ENCODE measurements around the gene C1orf159. TPM values are rescaled to one million over a fixed set of nuclear protein-coding genes. Genes with fewer than 3 reads are reported as not detected.

Gene C1orf159
- 10 to 100 TPM; 14.0 to 32.0 (median 22.7) TPM for total RNA-seq

DNA sequence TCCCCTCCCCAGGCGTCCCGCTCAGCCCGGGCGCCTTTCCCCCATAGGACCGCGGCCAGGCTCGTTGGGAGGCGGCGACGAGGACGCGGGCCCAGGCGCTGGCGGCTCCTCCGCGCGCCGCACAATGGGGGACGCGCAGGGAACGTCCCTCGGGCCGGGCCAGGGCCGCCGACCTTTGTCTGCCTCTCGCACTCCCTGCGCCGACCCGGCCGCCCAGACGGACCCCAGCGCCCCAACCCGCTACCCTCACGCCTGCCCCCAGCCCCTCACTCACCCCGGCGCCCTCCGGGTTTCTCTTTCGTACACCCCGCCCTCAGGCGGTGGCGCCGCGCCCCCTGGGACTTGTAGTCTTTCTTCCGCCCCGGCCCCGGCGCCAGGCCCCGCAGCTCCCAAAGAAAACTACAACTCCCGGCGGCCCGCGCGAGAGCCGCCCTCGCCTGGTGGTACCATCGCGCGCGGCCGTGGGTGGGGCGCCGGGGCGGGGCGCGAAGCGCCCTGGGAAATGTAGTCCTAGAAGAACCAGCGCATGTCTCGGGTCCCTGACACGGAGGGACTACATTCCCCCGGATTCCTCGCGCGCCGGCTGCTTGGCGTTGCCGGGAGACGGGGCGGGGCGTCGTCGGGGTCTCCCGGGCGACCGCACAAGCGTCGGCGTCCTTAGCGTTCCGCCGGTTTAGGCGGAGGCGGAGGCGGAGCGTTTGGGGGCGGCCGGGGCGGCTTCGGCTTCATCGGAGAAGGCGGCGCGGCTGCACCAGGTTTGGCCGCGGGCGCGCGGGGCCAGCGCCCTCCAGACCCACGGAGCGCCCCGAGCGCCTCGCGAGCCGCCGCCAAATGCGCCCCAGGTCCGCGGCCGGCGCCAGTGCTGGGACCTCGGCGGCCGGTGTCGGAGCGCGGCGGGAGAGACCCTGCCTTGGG is at the start of gene C1orf159:
C1orf159 (minus strand) TSS at position 304 of the 915 bp plus-strand sequence. CDS start 24,546 bp downstream, outside the sequence.
- Histone ChIP-seq H3K4me3 (peak within 1 kb of the TSS; percentile 91 to 100 (median 96)), H3K27ac (peak within 1 kb of the TSS; percentile 79 to 82 (median 80)), H3K36me3 (no peaks in the 10 kb centered on the region), H3K4me1 (peaks cover 0 to 18% (median 4%) of the 10 kb centered on the region in 4 donors), H3K27me3 (no peaks in the 10 kb centered on the region), H3K9me3 (peaks cover 0 to 6% (median 3%) of the 10 kb centered on the region in 4 donors)
- TF ChIP-seq, protein P1, sequence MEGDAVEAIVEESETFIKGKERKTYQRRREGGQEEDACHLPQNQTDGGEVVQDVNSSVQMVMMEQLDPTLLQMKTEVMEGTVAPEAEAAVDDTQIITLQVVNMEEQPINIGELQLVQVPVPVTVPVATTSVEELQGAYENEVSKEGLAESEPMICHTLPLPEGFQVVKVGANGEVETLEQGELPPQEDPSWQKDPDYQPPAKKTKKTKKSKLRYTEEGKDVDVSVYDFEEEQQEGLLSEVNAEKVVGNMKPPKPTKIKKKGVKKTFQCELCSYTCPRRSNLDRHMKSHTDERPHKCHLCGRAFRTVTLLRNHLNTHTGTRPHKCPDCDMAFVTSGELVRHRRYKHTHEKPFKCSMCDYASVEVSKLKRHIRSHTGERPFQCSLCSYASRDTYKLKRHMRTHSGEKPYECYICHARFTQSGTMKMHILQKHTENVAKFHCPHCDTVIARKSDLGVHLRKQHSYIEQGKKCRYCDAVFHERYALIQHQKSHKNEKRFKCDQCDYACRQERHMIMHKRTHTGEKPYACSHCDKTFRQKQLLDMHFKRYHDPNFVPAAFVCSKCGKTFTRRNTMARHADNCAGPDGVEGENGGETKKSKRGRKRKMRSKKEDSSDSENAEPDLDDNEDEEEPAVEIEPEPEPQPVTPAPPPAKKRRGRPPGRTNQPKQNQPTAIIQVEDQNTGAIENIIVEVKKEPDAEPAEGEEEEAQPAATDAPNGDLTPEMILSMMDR (IDR thresholded peaks at IDR 0.05): peak in 2 of 6 experiments; percentile 8 to 14
- no peak for TF ChIP-seq POLR2A (IDR thresholded peaks at IDR 0.05)
- peak; percentile 98 to 100 (median 99) for DNase-seq

DNA sequence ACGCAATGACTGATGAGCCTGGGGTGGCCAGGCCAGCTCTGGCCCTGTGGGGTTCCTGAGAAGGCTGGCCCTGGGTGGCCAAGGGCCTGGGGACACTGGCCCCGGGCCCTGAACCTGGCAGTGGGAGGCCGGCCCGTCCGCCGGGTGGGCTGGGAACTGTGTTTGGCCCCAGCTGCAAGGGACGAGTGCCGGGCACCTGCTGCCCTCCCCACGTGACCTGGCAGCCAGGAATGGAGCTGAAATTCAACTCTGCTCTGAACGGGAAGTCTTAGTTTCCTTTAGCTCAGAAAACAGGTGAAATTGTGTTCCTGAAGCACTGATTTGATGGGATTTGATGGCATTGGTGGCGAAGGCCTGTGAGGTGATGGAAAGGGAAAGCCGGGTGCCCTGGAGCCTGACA is 49.6 kb upstream of the C1orf159 start:
- TF ChIP-seq POLR2A (IDR thresholded peaks at IDR 0.05): no peak
- TF ChIP-seq, protein P1 (IDR thresholded peaks at IDR 0.05): no peak
- Histone ChIP-seq H3K4me3 (peak overlapping the region in 3 of 4 donors; percentile 35 to 73 (median 71)), H3K4me1 (peaks cover 0 to 43% (median 3%) of the 10 kb centered on the region in 4 donors), H3K36me3 (peaks cover 0 to 3% (median 0%) of the 10 kb centered on the region in 3 donors), H3K9me3 (no peaks in the 10 kb centered on the region), H3K27ac (peak overlapping the region in 3 of 4 donors; percentile 81 to 96 (median 94)), H3K27me3 (no peaks in the 10 kb centered on the region)
- peak in 1 of 3 donors; percentile 55 for DNase-seq

DNA sequence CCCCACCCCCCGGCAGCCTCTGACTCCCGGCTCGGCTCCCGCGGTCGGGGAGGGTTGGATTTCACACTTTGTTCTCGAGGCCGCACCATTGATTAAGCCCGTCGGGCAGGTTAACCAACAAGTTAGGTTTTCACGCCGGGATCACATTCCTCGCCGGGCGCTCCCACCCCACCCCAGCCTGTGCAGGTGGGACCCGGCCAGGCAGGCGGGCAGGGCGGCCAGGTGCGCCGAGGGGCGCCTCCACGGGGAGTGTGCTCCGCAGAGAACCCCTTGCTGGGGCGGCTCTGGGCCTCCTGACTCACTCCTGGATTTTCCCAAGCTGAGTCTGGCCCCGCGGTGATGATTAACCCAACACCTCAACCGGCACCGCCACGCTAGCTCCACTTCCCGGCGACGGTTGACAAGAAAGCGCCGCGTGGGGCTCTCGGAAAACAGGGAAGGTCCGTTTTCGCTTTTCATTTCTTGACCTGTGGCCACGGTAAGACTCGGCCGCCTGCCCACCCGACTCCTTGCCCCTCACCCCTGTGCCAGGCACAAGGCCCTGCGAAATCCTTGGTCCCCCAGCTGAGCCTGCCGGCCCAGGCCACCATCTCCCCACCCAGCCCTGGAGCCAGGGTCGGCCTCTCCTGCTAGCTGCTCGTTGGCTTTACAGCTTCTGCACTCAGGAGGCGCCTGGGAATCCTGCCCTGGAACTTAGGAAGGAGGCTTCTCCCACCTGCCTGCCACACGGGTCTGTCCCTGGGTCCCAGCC is 49.0 kb upstream of the C1orf159 start:
- TF ChIP-seq, protein P1 (IDR thresholded peaks at IDR 0.05): no peak
- TF ChIP-seq POLR2A (IDR thresholded peaks at IDR 0.05): peak; percentile 57 to 71
- peaks cover 0 to 49% (median 0%) of the 10 kb centered on the region in 4 donors for H3K4me1 ChIP-seq
- no peaks in the 10 kb centered on the region for H3K27me3 ChIP-seq
- DNase-seq: peak in 2 of 3 donors; percentile 83 to 84
- no peaks in the 10 kb centered on the region for H3K9me3 ChIP-seq
- H3K36me3 ChIP-seq: peaks cover 0 to 3% (median 0%) of the 10 kb centered on the region in 3 donors
- H3K27ac ChIP-seq: peak overlapping the region in 3 of 4 donors; percentile 81 to 96 (median 94)
- H3K4me3 ChIP-seq: peak overlapping the region in 3 of 4 donors; percentile 35 to 73 (median 71)

DNA sequence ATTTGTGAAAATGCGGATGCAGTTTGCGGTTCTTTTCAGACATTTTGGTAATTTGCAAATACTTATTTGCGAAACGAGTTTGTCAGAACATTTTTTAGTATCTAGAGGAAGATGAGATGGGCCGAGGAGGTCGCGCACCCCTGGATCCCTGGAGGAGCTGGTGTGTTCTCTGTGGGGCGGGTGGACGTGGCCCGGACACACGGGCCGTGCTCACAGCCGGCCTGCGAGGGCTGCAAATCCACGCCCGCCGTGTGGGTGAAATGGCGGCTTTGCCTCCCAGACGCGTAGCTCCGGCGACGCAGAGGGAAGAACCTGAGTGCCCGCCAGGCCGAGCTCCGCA is 48.4 kb upstream of the C1orf159 start:
- no peak for DNase-seq
- Histone ChIP-seq H3K4me1 (peaks cover 0 to 55% (median 0%) of the 10 kb centered on the region in 4 donors), H3K27ac (peak overlapping the region in 3 of 4 donors; percentile 81 to 96 (median 94)), H3K27me3 (no peaks in the 10 kb centered on the region), H3K9me3 (no peaks in the 10 kb centered on the region), H3K4me3 (peak overlapping the region in 3 of 4 donors; percentile 35 to 73 (median 71)), H3K36me3 (peaks cover 0 to 3% (median 0%) of the 10 kb centered on the region in 3 donors)
- TF ChIP-seq, protein P1 (IDR thresholded peaks at IDR 0.05): no peak
- no peak for TF ChIP-seq POLR2A (IDR thresholded peaks at IDR 0.05)

DNA sequence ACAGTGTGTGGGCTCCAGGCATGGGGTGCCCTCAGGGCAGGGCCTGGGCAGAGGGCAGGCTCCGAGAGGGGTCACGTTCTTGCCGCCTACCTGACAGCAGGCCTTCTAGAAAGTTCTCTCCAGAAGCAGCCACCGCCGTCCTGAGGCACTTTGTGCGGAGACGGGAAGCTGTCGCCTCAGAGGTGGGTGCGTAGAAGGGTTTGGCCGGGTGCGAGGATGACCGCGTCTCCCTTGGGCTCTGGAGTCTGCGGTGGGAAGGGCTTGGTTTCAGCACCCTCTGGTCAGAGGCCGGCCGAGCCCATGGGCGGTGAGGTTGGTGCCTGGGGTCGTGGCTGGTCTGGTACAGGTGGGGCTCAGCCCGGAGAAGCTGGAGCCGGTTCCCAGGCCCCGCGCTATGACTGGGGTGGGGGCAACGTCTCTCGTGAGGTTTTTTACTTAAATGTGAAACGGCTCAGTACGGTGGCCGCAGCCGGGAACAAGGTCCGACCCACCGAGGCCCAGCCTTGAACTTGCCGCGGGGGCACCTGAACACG is 47.7 kb upstream of the C1orf159 start:
- DNase-seq: peak in 1 of 3 donors; percentile 71
- Histone ChIP-seq H3K27ac (peak overlapping the region in 3 of 4 donors; percentile 81 to 96 (median 94)), H3K9me3 (no peaks in the 10 kb centered on the region), H3K27me3 (no peaks in the 10 kb centered on the region), H3K4me3 (peak overlapping the region in 3 of 4 donors; percentile 35 to 73 (median 71)), H3K36me3 (peaks cover 0 to 3% (median 0%) of the 10 kb centered on the region in 3 donors), H3K4me1 (peaks cover 0 to 62% (median 3%) of the 10 kb centered on the region in 4 donors)
- TF ChIP-seq POLR2A (IDR thresholded peaks at IDR 0.05): peak; percentile 17 to 19
- TF ChIP-seq, protein P1 (IDR thresholded peaks at IDR 0.05): no peak
